ENCODE data around the gene FILIP1L.

FILIP1L gene

GRCh38 chr3:99929745-99930139 is 184.6 kb downstream of the FILIP1L start:
- Histone ChIP-seq H3K4me3 (no peak overlapping the region), H3K27ac (peak overlapping the region; percentile 65 to 72), H3K4me1 (peaks cover 0 to 73% (median 29%) of the 10 kb centered on the region in 4 donors), H3K36me3 (no peaks in the 10 kb centered on the region), H3K9me3 (no peaks in the 10 kb centered on the region), H3K27me3 (no peaks in the 10 kb centered on the region)
- intact Hi-C loops (cut with DNase I; ENCODE audit: low total_unique reads) = no loop called here
- peak in 1 of 2 donors; percentile 47 for DNase-seq
- TF ChIP-seq, protein P1, sequence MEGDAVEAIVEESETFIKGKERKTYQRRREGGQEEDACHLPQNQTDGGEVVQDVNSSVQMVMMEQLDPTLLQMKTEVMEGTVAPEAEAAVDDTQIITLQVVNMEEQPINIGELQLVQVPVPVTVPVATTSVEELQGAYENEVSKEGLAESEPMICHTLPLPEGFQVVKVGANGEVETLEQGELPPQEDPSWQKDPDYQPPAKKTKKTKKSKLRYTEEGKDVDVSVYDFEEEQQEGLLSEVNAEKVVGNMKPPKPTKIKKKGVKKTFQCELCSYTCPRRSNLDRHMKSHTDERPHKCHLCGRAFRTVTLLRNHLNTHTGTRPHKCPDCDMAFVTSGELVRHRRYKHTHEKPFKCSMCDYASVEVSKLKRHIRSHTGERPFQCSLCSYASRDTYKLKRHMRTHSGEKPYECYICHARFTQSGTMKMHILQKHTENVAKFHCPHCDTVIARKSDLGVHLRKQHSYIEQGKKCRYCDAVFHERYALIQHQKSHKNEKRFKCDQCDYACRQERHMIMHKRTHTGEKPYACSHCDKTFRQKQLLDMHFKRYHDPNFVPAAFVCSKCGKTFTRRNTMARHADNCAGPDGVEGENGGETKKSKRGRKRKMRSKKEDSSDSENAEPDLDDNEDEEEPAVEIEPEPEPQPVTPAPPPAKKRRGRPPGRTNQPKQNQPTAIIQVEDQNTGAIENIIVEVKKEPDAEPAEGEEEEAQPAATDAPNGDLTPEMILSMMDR (IDR thresholded peaks at IDR 0.05) = no peak

DNA sequence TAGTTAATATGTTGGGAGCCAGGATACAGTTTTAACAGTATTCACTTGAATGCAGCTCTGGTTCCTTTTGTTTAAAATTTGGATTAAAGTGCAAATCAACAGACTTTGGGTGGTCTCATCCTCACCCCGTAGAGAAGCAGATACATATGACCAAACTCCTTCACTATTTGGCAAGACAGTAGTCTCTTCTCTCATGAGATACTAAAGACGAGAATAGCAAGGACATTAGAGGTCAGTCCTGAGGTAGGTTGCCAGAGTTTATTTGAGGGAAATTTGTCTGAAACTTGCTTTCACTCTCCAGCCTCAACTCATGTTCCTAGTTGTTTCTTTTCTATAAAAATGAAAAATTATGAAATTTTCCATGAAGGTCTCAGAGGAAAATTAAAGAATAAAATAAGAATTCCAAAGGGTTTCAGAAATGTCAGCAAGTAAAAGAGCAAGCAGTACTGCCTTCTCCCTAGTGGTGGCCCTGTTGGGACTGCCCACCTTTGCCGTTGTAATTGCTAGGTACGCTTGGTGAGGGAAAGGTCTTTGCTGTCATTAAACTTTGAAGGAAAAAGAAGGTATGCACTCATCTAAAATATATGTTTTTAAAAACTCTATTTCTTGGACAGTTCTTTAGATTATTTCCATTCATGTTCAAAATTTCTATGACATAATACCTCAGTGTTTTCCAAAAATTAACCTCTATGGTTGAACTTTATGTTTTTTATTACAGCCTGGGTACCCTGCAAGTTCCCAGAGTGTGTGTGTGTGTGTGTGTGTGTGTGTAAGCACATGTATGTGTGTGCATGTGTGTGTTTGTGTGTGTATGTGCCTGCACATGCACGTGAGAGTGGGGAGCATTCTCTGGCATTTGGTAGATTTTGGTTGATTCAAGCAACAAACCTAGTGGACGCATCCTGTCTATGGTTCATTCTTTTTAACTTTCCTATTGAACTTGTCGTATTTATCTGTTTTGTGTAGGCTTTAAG is 185.2 kb downstream of the FILIP1L start:
- Histone ChIP-seq H3K4me1 (peaks cover 0 to 69% (median 26%) of the 10 kb centered on the region in 4 donors), H3K4me3 (no peak overlapping the region), H3K27ac (peak overlapping the region; percentile 65 to 72)

DNA sequence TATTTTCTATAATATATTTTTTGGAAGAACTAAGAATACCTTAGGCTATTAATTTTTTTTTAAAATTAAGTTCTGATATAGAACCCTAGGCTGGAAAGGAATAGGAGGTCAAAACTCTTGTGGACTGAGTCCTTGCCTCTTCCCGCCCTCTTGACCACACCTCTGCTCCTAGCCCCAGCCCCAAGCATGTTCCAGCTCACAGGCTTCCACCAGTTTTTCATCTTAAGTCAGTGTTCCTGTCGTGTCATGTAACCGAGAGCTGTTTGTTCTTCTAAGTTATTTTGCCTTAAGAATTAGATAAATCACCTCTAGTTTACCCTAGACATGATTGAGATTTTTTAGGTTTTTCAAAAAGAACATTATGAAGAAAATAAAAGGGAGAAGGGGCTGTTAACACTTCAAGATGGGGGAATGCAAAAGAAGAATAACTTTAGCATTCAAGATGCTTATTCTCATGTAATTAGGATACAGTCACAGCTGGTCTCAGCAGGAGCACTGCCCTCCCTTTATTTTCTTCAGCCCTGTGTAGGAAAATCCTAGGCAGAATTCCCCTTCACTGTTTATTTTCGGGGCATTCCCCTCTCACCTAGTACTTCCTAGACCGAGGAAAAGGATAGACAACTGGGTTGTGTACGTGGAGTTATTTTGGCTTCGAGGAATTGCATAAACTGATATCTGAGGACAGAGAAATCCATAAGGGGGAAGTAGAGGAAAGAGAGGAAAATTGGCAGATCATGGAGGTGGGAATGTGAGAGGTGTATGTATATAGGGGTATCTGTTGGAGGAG is 186.4 kb downstream of the FILIP1L start:
- TF ChIP-seq, protein P1 (IDR thresholded peaks at IDR 0.05) = no peak
- Histone ChIP-seq H3K27ac (peak overlapping the region; percentile 65 to 72), H3K9me3 (no peaks in the 10 kb centered on the region), H3K27me3 (no peaks in the 10 kb centered on the region), H3K4me3 (no peak overlapping the region), H3K4me1 (peaks cover 0 to 77% (median 27%) of the 10 kb centered on the region in 4 donors), H3K36me3 (no peaks in the 10 kb centered on the region)
- intact Hi-C loops (cut with DNase I; ENCODE audit: low total_unique reads) = loop anchor here (2.0 kb wide), 1 partner anchor 55 kb away; no protein-coding TSS in a partner anchor
- DNase-seq = no peak

More for the DNA sequence above, 185.2 kb downstream of the FILIP1L start:
- no peaks in the 10 kb centered on the region for H3K9me3 ChIP-seq
- H3K36me3 ChIP-seq = no peaks in the 10 kb centered on the region
- TF ChIP-seq, protein P1 (IDR thresholded peaks at IDR 0.05) = no peak
- H3K27me3 ChIP-seq = no peaks in the 10 kb centered on the region
- DNase-seq = no peak
- intact Hi-C loops (cut with DNase I; ENCODE audit: low total_unique reads) = no loop called here

GRCh38 chr3:99925584-99926230 is 188.6 kb downstream of the FILIP1L start:
- TF ChIP-seq, protein P1 (IDR thresholded peaks at IDR 0.05) = no peak
- H3K4me1 ChIP-seq = peaks cover 0 to 78% (median 33%) of the 10 kb centered on the region in 4 donors
- H3K27me3 ChIP-seq = no peaks in the 10 kb centered on the region
- intact Hi-C loops (cut with DNase I; ENCODE audit: low total_unique reads) = loop anchor here (2.0 kb wide), 1 partner anchor 53 kb away; no protein-coding TSS in a partner anchor
- H3K4me3 ChIP-seq = no peak overlapping the region
- H3K36me3 ChIP-seq = no peaks in the 10 kb centered on the region
- H3K27ac ChIP-seq = peak overlapping the region; percentile 72 to 75
- H3K9me3 ChIP-seq = no peaks in the 10 kb centered on the region
- DNase-seq = peak; percentile 39 to 76

DNA sequence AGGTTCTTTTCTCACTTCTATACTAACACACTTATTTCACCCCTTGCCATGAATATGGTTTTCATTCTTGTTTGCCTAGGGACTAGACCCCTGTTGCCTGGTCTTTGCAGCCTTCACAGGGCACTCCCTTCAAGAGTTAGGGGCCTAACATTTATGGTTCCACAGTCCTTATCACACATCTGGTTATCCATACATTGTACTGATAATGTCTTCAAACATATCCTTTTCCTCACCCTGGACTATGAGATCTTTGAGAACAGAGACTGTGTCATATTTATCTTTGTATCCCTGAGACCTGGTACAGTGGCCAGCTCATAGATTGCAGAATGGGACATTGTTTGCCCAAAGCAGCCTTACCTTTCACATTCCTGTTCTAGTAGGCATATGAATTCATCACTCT is 190.4 kb downstream of the FILIP1L start:
- Histone ChIP-seq H3K27ac (peak overlapping the region; percentile 72 to 75), H3K9me3 (no peaks in the 10 kb centered on the region), H3K4me1 (peaks cover 0 to 78% (median 25%) of the 10 kb centered on the region in 4 donors), H3K36me3 (no peaks in the 10 kb centered on the region), H3K4me3 (no peak overlapping the region), H3K27me3 (no peaks in the 10 kb centered on the region)
- TF ChIP-seq, protein P1 (IDR thresholded peaks at IDR 0.05) = no peak
- DNase-seq = no peak
- intact Hi-C loops (cut with DNase I; ENCODE audit: low total_unique reads) = no loop called here
